Liver (tissue), 3 donors: ENCODE data around the gene CTSA.

ENCODE experiments used
- RAD21 ChIP-seq, 2 donors: IDR thresholded peaks; 2 replicates each; pipeline ENCODE4 v1.6.1; 2016; ENCODE audit warnings: antibody characterized with exemption in 2 of 2, mild to moderate bottlenecking in 2 of 2
- TF ChIP-seq, protein P1 (sequence below): fragments of 150-350 bp; IDR thresholded peaks from 2 replicates; pipeline ENCODE4 v1.5.1; 2017; ENCODE audit warnings: improper control_type of control experiment, low read depth, low read length; ENCODE audit not compliant: missing input control
- donor health status: healthy.
- donor health status: healthy.

DNA sequence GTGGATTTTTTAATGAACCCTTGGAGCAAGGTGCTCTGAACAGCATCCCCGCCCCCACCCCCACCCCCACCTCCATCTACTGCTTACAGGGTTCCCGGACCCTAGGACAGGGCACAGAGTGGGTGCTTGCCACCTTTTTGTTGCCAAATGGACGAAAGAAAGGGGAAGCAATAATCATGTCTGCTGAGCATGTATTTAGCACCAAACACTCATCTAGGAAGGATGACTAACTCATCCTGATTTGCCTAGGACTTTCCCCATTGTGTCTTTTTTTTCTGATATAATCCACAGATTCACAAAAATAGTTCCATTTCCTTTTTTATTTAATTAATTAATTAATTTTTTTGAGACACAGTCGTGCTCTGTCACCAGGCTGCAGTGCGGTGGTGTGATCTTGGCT lies 22.0 kb downstream of the CTSA start:
- TF ChIP-seq RAD21 (IDR thresholded peaks at IDR 0.05), result no peak
- TF ChIP-seq, protein P1, sequence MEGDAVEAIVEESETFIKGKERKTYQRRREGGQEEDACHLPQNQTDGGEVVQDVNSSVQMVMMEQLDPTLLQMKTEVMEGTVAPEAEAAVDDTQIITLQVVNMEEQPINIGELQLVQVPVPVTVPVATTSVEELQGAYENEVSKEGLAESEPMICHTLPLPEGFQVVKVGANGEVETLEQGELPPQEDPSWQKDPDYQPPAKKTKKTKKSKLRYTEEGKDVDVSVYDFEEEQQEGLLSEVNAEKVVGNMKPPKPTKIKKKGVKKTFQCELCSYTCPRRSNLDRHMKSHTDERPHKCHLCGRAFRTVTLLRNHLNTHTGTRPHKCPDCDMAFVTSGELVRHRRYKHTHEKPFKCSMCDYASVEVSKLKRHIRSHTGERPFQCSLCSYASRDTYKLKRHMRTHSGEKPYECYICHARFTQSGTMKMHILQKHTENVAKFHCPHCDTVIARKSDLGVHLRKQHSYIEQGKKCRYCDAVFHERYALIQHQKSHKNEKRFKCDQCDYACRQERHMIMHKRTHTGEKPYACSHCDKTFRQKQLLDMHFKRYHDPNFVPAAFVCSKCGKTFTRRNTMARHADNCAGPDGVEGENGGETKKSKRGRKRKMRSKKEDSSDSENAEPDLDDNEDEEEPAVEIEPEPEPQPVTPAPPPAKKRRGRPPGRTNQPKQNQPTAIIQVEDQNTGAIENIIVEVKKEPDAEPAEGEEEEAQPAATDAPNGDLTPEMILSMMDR, result no peak
